Fibroblast of upper back skin (primary cell): Measurements from ENCODE around the gene DHX57.
A peak's percentile ranks its signal among the peaks of the same experiment; 100 is the strongest.

ENCODE experiments used
- DNase-seq: peaks from one replicate; pipeline ENCODE4 v3.0.0-alpha.2; 2013

Gene DHX57

GRCh38 chr2:38750011-38750890, 125.5 kb downstream of the DHX57 start:
- DNase-seq, result peak; percentile 18

GRCh38 chr2:38748943-38749804, 126.6 kb downstream of the DHX57 start:
- DNase-seq, result no peak

GRCh38 chr2:38748391-38748790, 127.3 kb downstream of the DHX57 start:
- DNase-seq, result no peak

- no peak for DNase-seq
These were observed 127.9 kb downstream of the DHX57 start for GRCh38 chr2:38747819-38748218.
